Endothelial cell of umbilical vein (primary cell): ENCODE measurements around the gene ARRDC1. TPM values are rescaled to one million over a fixed set of nuclear protein-coding genes. Genes with fewer than 3 reads are reported as not detected.

Experiments
- BruUV-seq: library from RNA; stranded (reverse); fragments of 400-500 nt; replicated peaks from 2 replicates; lab custom pipeline; 2021; lab: Mats Ljungman, UMichigan
- CTCF ChIA-PET: fragments of 300-600, 350-600 bp; sonication (Branson Sonifier 250); formaldehyde crosslinking; loops from one replicate; lab custom pipeline; 2021; ENCODE audit warnings: antibody characterized with exemption, inconsistent platforms; lab: Charles Lee
- POLR2A ChIA-PET: fragments of 300-600, 350-600 bp; sonication (Branson Sonifier 250); formaldehyde crosslinking; loops from one replicate; lab custom pipeline; 2021; ENCODE audit warnings: antibody characterized with exemption, inconsistent platforms; lab: Charles Lee
- DNase-seq: peaks from one replicate; pipeline ENCODE4 v3.0.0-alpha.2; 2011; ENCODE audit warnings: low read depth, low spot score
- FAIRE-seq: peaks from 2 replicates; lab custom pipeline; 2011; peaks lifted over from hg19 to GRCh38; lab: Jason Lieb, UNC
- H2AFZ ChIP-seq: 2 replicates; pipeline ENCODE4 v1.6.0; 2012; ENCODE audit warnings: low read depth, low read length, control low read depth, inconsistent platforms
- H3K27ac ChIP-seq: 2 replicates; pipeline ENCODE4 v1.5.1; 2011; ENCODE audit warnings: low read depth, mild to moderate bottlenecking, control low read depth, low read length, moderate library complexity; ENCODE audit not compliant: insufficient read depth
- H3K27me3 ChIP-seq, 2 experiments: 2 replicates each; pipeline versions ENCODE4 v1.6.0 to v1.6.1; 2011; ENCODE audit warnings: low read length in 2 of 2, mixed read lengths in 1 of 2; ENCODE audit not compliant: control insufficient read depth in 2 of 2, insufficient read depth in 2 of 2
- H3K36me3 ChIP-seq, 2 experiments: 2 replicates in 1 of 2; 3 replicates in 1 of 2; pipeline ENCODE4 v1.5.1; 2011; ENCODE audit warnings: low read length in 2 of 2, mild to moderate bottlenecking in 1 of 2, moderate library complexity in 1 of 2; ENCODE audit not compliant: control insufficient read depth in 2 of 2, insufficient read depth in 2 of 2; ENCODE audit errors: extremely low read depth in 1 of 2
- H3K4me1 ChIP-seq: 3 replicates; pipeline ENCODE4 v1.5.1; 2011; ENCODE audit warnings: mild to moderate bottlenecking, low read length; ENCODE audit not compliant: control insufficient read depth, insufficient read depth; ENCODE audit errors: extremely low read depth
- H3K4me2 ChIP-seq: 2 replicates; pipeline ENCODE4 v1.6.1; 2011; ENCODE audit warnings: low read length, control low read depth, mixed read lengths; ENCODE audit not compliant: insufficient read depth
- H3K4me3 ChIP-seq, 3 experiments: fragments of 200-600 bp in 1 of 3; sonication (generic), shearing (Covaris generic) in 1 of 3; replicated peaks in 1 of 3; 2 replicates each; pipeline ENCODE4 v1.5.1; 2011 to 2016; ENCODE audit warnings: control low read depth in 3 of 3, low read length in 3 of 3, mild to moderate bottlenecking in 2 of 3, inconsistent platforms in 1 of 3, low read depth in 1 of 3, moderate library complexity in 1 of 3; ENCODE audit not compliant: insufficient read depth in 1 of 3
- H3K79me2 ChIP-seq: 2 replicates; pipeline ENCODE4 v1.6.0; 2012; ENCODE audit warnings: low read length, inconsistent platforms; ENCODE audit not compliant: control insufficient read depth, insufficient read depth
- H3K9ac ChIP-seq: replicated peaks from 2 replicates; pipeline ENCODE3; 2011; ENCODE audit warnings: low read length, control low read depth; ENCODE audit not compliant: insufficient read depth; ENCODE audit errors: extremely low read depth
- H3K9me1 ChIP-seq: replicated peaks from 3 replicates; pipeline ENCODE4 v1.6.0; 2011; ENCODE audit warnings: mild to moderate bottlenecking, low read length; ENCODE audit not compliant: control insufficient read depth, insufficient read depth; ENCODE audit errors: extremely low read depth
- H3K9me3 ChIP-seq: replicated peaks from 2 replicates; pipeline ENCODE4 v1.5.1; 2012; ENCODE audit warnings: low read length, inconsistent platforms; ENCODE audit not compliant: control insufficient read depth, insufficient read depth
- H4K20me1 ChIP-seq: replicated peaks from 2 replicates; pipeline ENCODE3; 2011; ENCODE audit warnings: mild to moderate bottlenecking, low read length; ENCODE audit not compliant: control insufficient read depth, insufficient read depth; ENCODE audit errors: extremely low read depth
- EZH2 ChIP-seq: IDR thresholded peaks from 2 replicates; pipeline ENCODE4 v1.6.1; 2012; ENCODE audit warnings: borderline replicate concordance, low read depth, mild to moderate bottlenecking, moderate library complexity, low read length, inconsistent platforms; ENCODE audit not compliant: severe bottlenecking
- FOS ChIP-seq: IDR thresholded peaks from 2 replicates; pipeline ENCODE4 v1.6.1; 2011; ENCODE audit warnings: mild to moderate bottlenecking, low read length, moderate library complexity, borderline replicate concordance; ENCODE audit not compliant: insufficient read depth
- GATA2 ChIP-seq: IDR thresholded peaks from 2 replicates; pipeline ENCODE4 v1.7.0; 2011; ENCODE audit warnings: low read depth, mild to moderate bottlenecking, moderate library complexity, mixed read lengths, low read length; ENCODE audit not compliant: insufficient read length, insufficient read depth
- JUN ChIP-seq: IDR thresholded peaks from 2 replicates; pipeline ENCODE4 v1.6.1; 2011; ENCODE audit warnings: borderline replicate concordance, low read depth; ENCODE audit not compliant: insufficient read length, insufficient read depth
- MYC ChIP-seq: IDR thresholded peaks from one replicate; pipeline ENCODE4 v1.6.1; 2011; ENCODE audit warnings: mild to moderate bottlenecking, low read depth, low read length
- POLR2A ChIP-seq: IDR thresholded peaks from 2 replicates; pipeline ENCODE4 v1.6.1; 2012; ENCODE audit warnings: low read depth, mild to moderate bottlenecking, control low read depth, low read length
- POLR2AphosphoS5 ChIP-seq: IDR thresholded peaks from 2 replicates; pipeline ENCODE4 v1.6.1; 2012; ENCODE audit warnings: low read depth, mild to moderate bottlenecking, control low read depth, low read length, moderate library complexity; ENCODE audit not compliant: insufficient read depth
- dilution Hi-C: fragments of 300-500 bp; cut with MboI; formaldehyde crosslinking; loops from one replicate; pipeline ENCODE4 v1.15.0; 2019; ENCODE audit warnings: low sequenced_read_pairs; ENCODE audit not compliant: extremely low pct_ligation_motif_present
- intact Hi-C: fragments of 100-400 bp; cut with micrococcal nuclease; formaldehyde crosslinking; loops from one replicate; pipeline ENCODE4 v1.10.0; 2022
- polyA plus RNA-seq, 4 experiments: library from polyadenylated mRNA; depleted of rRNA in 3 of 4; stranded (reverse) in 3 of 4; unstranded in 1 of 4; fragments of >200 nt; gene quantifications; 2 replicates each; pipeline versions ENCODE4 v1.2.1 to v1.2.3, GENCODE V29; 2011 to 2012; ENCODE audit warnings: missing spikeins in 1 of 4
- total RNA-seq: library from RNA; stranded (reverse); gene quantifications from 2 replicates; pipeline ENCODE4 v1.2.3, GENCODE V29; 2021
- TF ChIP-seq, protein P1 (sequence below): IDR thresholded peaks from 2 replicates; pipeline ENCODE4 v1.6.1; 2011; ENCODE audit not compliant: insufficient read depth, insufficient read length
- TF ChIP-seq, protein P2 (sequence below), 2 donors: IDR thresholded peaks; 1 replicate in 1 of 2; 2 replicates in 1 of 2; pipeline ENCODE4 v1.5.1; 2011; ENCODE audit warnings: low read length in 2 of 2, mild to moderate bottlenecking in 2 of 2, moderate library complexity in 2 of 2, control low read depth in 1 of 2, inconsistent platforms in 1 of 2, low read depth in 1 of 2; ENCODE audit not compliant: insufficient read depth in 1 of 2; ENCODE audit errors: extremely low read depth in 1 of 2

ARRDC1 gene
- total and polyA plus RNA-seq, 2 donors (not counting 3 experiments of a cell fraction or from before 2014, with no cell fraction given): 22.5 to 51.0 TPM

DNA sequence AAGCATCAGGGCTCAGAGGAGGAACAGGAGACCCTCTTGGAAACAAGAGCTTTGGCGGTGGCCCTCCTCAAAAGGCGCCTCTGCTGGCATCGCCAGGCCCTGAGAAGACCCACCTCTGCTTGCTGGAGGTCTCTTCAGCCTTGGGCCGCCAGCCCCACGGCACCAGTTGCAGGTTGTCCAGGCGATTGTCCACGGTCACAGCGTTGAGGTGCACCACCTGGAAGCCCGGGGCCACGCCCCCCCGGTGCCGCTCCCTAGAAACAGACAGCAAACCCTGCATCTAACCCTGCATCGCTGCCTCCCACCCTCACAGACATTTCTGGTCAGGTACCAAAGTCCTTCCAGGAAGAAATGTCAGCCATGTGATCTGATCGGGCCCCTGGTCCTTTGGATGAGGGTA, 18.6 kb upstream of the ARRDC1 start:
- no peak for FAIRE-seq

More for the DNA sequence above, 18.6 kb upstream of the ARRDC1 start:
- H3K9me3 ChIP-seq: no peaks in the 10 kb centered on the region
- dilution Hi-C loops: no loop called here
- no peak for TF ChIP-seq JUN
- TF ChIP-seq, protein P1, sequence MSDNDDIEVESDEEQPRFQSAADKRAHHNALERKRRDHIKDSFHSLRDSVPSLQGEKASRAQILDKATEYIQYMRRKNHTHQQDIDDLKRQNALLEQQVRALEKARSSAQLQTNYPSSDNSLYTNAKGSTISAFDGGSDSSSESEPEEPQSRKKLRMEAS: no peak
- TF ChIP-seq POLR2A: no peak
- no peak for TF ChIP-seq GATA2
- no peak for TF ChIP-seq POLR2AphosphoS5
- no peak for TF ChIP-seq MYC
- TF ChIP-seq, protein P2, sequence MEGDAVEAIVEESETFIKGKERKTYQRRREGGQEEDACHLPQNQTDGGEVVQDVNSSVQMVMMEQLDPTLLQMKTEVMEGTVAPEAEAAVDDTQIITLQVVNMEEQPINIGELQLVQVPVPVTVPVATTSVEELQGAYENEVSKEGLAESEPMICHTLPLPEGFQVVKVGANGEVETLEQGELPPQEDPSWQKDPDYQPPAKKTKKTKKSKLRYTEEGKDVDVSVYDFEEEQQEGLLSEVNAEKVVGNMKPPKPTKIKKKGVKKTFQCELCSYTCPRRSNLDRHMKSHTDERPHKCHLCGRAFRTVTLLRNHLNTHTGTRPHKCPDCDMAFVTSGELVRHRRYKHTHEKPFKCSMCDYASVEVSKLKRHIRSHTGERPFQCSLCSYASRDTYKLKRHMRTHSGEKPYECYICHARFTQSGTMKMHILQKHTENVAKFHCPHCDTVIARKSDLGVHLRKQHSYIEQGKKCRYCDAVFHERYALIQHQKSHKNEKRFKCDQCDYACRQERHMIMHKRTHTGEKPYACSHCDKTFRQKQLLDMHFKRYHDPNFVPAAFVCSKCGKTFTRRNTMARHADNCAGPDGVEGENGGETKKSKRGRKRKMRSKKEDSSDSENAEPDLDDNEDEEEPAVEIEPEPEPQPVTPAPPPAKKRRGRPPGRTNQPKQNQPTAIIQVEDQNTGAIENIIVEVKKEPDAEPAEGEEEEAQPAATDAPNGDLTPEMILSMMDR (IDR thresholded peaks at IDR 0.05; ENCODE audit: extremely low read depth in 1 of 2, insufficient read depth in 1 of 2, low read depth in 1 of 2, low read length in 2 of 2): no peak
- no peak for TF ChIP-seq FOS
- no peak for TF ChIP-seq EZH2
- ChIA-PET POLR2A (no interaction called here), CTCF (interaction anchor here (2.4 kb wide), 1 partner anchor 8 kb away, joined by 15 read pairs; the partner anchor contains the start of gene DPH7)
- no peak overlapping the region for H2AFZ ChIP-seq
- peaks cover 9% of the 10 kb centered on the region for H3K4me1 ChIP-seq
- no peaks in the 10 kb centered on the region for H3K27me3 ChIP-seq
- H3K4me2 ChIP-seq: no peak overlapping the region
- no peaks in the 10 kb centered on the region for H3K9me1 ChIP-seq
- no TSS peak for BruUV-seq
- H4K20me1 ChIP-seq: no peaks in the 10 kb centered on the region
- H3K9ac ChIP-seq: no peak overlapping the region
- no peak for DNase-seq
- H3K27ac ChIP-seq: no peak overlapping the region
- intact Hi-C loops: no loop called here
- no peak overlapping the region for H3K4me3 ChIP-seq
- peaks cover 18% of the 10 kb centered on the region for H3K79me2 ChIP-seq
- peaks cover 13 to 41% of the 10 kb centered on the region in 2 experiments for H3K36me3 ChIP-seq
